Uterus (tissue), 4 donors: ENCODE measurements around the gene PGR. TPM values are rescaled to one million over a fixed set of nuclear protein-coding genes. Genes with fewer than 3 reads are reported as not detected.
A peak's percentile ranks its signal among the peaks of the same experiment; 100 is the strongest.

Experiments
- DNase-seq, 2 donors: peaks; one replicate each; pipeline ENCODE4 v3.0.0-alpha.2; 2019 to 2020
- H3K27ac ChIP-seq, 2 donors: fragments of 200-600 bp; sonication (generic); 1 replicate in 1 of 2; 2 replicates in 1 of 2; pipeline ENCODE4 v1.5.1; 2016 to 2018
- H3K27me3 ChIP-seq, 2 donors: fragments of 200-600 bp; sonication (generic); one replicate each; pipeline ENCODE4 v1.5.1; 2018 to 2019; ENCODE audit warnings: control low read depth in 1 of 2
- H3K36me3 ChIP-seq, 2 donors: fragments of 200-600 bp; sonication (generic); one replicate each; pipeline ENCODE4 v1.5.1; 2019; ENCODE audit warnings: control low read depth in 1 of 2
- H3K4me1 ChIP-seq, 2 donors: fragments of 200-600 bp; sonication (generic); one replicate each; pipeline ENCODE4 v1.5.1; 2018 to 2019; ENCODE audit warnings: control low read depth in 1 of 2
- H3K4me3 ChIP-seq, 2 donors: fragments of 200-600 bp; sonication (generic); 1 replicate in 1 of 2; 2 replicates in 1 of 2; pipeline ENCODE4 v1.5.1; 2018 to 2019; ENCODE audit warnings: mild to moderate bottlenecking in 1 of 2
- H3K9me3 ChIP-seq, 2 donors: fragments of 200-600 bp; sonication (generic); one replicate each; pipeline ENCODE4 v1.5.1; 2019; ENCODE audit warnings: control low read depth in 1 of 2
- POLR2A ChIP-seq, 2 donors: fragments of 450-650 bp; IDR thresholded peaks; one replicate each; pipeline ENCODE4 v1.6.1; 2016; ENCODE audit warnings: antibody characterized with exemption in 2 of 2, mild to moderate bottlenecking in 1 of 2, moderate library complexity in 1 of 2
- intact Hi-C: fragments of 100-400 bp; cut with DNase I; formaldehyde crosslinking; loops from one replicate; pipeline ENCODE4 v1.15.1; 2023; ENCODE audit warnings: low total_unique reads
- total RNA-seq, 4 donors: library from RNA; depleted of rRNA in 3 of 4; stranded (reverse); fragments of >200 nt in 3 of 4; gene quantifications; one replicate each; pipeline versions ENCODE4 v1.1.0 to v1.2.4, GENCODE V29; 2014 to 2023
- TF ChIP-seq, protein P1 (sequence below), 4 experiments: fragments of 200-600 bp in 2 of 4; fragments of 450-650 bp in 2 of 4; sonication (generic) in 2 of 4; IDR thresholded peaks; one replicate each; pipeline ENCODE4 v1.5.1; 2016 to 2019; ENCODE audit warnings: antibody characterized with exemption in 4 of 4, mild to moderate bottlenecking in 2 of 4, moderate library complexity in 1 of 4
- donor health status: DM: yes; HTN: yes; CAD: no.

PGR gene
- total RNA-seq, 4 donors from 2014 or later: 35.2 to 145 (median 108) TPM

DNA sequence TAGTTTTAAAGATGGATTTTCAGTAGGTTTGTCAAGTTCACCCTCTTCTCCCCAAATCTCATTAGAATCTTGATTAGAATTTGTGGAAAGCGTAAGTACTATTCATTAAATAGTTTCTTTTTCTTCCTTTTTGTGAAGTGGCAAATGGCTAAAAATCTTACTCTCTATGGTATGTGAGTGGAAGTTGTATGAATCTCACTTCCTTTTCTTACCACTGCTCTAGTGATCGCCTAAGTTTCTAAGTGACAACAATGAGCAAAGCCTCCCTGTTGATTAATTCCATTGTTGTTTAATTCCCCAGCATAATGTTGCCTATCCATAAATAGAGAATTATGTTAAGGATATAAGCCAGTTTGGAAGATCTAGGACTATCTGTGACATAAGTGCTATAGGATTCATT, 82.7 kb downstream of the PGR start:
- intact Hi-C loops: no loop called here
- TF ChIP-seq, protein P1, sequence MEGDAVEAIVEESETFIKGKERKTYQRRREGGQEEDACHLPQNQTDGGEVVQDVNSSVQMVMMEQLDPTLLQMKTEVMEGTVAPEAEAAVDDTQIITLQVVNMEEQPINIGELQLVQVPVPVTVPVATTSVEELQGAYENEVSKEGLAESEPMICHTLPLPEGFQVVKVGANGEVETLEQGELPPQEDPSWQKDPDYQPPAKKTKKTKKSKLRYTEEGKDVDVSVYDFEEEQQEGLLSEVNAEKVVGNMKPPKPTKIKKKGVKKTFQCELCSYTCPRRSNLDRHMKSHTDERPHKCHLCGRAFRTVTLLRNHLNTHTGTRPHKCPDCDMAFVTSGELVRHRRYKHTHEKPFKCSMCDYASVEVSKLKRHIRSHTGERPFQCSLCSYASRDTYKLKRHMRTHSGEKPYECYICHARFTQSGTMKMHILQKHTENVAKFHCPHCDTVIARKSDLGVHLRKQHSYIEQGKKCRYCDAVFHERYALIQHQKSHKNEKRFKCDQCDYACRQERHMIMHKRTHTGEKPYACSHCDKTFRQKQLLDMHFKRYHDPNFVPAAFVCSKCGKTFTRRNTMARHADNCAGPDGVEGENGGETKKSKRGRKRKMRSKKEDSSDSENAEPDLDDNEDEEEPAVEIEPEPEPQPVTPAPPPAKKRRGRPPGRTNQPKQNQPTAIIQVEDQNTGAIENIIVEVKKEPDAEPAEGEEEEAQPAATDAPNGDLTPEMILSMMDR (IDR thresholded peaks at IDR 0.05): no peak
- TF ChIP-seq POLR2A (IDR thresholded peaks at IDR 0.05): no peak

DNA sequence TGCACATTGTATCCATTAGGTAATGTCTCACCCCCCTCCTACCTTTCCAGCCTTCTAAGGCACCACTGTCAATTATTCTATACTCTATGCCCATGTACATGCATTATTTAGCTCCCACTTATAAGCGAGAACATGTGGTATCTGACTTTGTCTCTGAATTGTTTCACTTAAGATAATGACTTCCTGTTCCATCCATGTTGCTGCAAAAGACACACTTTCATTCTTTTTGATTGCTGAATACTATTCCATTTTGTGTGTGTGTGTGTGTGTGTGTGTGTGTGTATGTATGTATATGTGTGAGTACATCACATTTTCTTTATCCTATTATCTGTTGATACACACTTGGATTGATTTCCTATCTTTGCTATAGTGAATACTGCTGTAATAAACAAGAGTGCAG, 84.2 kb downstream of the PGR start:
- no peak for DNase-seq
- intact Hi-C loops: no loop called here
- TF ChIP-seq, protein P1 (IDR thresholded peaks at IDR 0.05): no peak
- no peak for TF ChIP-seq POLR2A (IDR thresholded peaks at IDR 0.05)
- peaks cover 0 to 7% of the 10 kb centered on the region in 2 donors for H3K4me1 ChIP-seq
- H3K4me3 ChIP-seq: no peak overlapping the region
- H3K27ac ChIP-seq: peak overlapping the region in 1 of 2 donors; percentile 66
- H3K27me3 ChIP-seq: no peaks in the 10 kb centered on the region
- H3K36me3 ChIP-seq: no peaks in the 10 kb centered on the region
- H3K9me3 ChIP-seq: no peaks in the 10 kb centered on the region

More for the DNA sequence above, 82.7 kb downstream of the PGR start:
- peaks cover 0 to 3% of the 10 kb centered on the region in 2 donors for H3K4me1 ChIP-seq
- no peak overlapping the region for H3K27ac ChIP-seq
- no peak for DNase-seq
- no peak overlapping the region for H3K4me3 ChIP-seq
- H3K36me3 ChIP-seq: no peaks in the 10 kb centered on the region
- H3K9me3 ChIP-seq: no peaks in the 10 kb centered on the region
- H3K27me3 ChIP-seq: no peaks in the 10 kb centered on the region

DNA sequence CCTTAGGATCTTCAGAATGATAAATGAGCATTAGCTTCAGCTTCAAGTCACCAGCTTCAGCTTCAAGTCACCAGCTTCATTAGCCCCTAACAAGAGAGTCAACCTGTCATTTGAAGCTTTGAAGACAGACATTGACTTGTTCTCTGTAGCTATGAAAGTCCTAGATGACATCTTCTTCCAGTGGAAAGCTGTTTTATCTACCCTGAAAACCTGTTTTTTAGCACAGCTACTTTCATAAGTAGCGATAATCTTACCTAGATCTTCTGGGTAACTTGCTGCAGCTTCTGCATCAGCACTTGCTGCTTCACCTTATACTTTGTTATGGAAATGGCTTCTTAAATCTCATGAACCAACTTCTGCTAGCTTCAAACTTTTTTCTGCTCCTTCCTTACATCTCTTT, 85.7 kb downstream of the PGR start:
- no peaks in the 10 kb centered on the region for H3K27me3 ChIP-seq
- peak overlapping the region in 1 of 2 donors; percentile 66 for H3K27ac ChIP-seq
- no peak for DNase-seq
- TF ChIP-seq, protein P1 (IDR thresholded peaks at IDR 0.05): no peak
- no peak for TF ChIP-seq POLR2A (IDR thresholded peaks at IDR 0.05)
- H3K9me3 ChIP-seq: no peaks in the 10 kb centered on the region
- no peaks in the 10 kb centered on the region for H3K36me3 ChIP-seq
- intact Hi-C loops: no loop called here
- peaks cover 0 to 4% of the 10 kb centered on the region in 2 donors for H3K4me1 ChIP-seq
- H3K4me3 ChIP-seq: no peak overlapping the region

DNA sequence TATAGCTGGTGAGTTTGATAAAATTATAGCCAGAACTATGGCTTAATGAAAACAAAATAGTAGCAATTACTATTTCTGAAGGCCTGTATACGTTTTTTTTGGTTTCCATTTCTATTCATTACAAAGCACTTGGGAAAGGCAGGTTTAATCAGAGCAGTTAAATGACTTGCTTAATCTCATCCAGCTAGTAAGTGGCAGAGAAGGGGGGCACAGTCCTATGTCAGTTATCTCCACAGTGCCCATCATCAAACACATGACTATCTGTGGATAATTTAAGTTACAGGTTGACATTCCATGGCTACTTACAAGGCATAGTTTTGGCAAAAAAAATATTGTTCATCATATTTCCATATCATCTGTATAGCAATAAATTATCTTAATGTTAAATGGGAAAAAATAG, 93.7 kb downstream of the PGR start:
- no peaks in the 10 kb centered on the region for H3K27me3 ChIP-seq
- H3K36me3 ChIP-seq: peaks cover 0 to 3% of the 10 kb centered on the region in 2 donors
- H3K9me3 ChIP-seq: no peaks in the 10 kb centered on the region
- peak overlapping the region; percentile 66 to 69 for H3K27ac ChIP-seq
- H3K4me1 ChIP-seq: peaks cover 0 to 6% of the 10 kb centered on the region in 2 donors
- intact Hi-C loops: no loop called here
- TF ChIP-seq, protein P1 (IDR thresholded peaks at IDR 0.05): no peak
- TF ChIP-seq POLR2A (IDR thresholded peaks at IDR 0.05): no peak
- no peak for DNase-seq
- H3K4me3 ChIP-seq: no peak overlapping the region

DNA sequence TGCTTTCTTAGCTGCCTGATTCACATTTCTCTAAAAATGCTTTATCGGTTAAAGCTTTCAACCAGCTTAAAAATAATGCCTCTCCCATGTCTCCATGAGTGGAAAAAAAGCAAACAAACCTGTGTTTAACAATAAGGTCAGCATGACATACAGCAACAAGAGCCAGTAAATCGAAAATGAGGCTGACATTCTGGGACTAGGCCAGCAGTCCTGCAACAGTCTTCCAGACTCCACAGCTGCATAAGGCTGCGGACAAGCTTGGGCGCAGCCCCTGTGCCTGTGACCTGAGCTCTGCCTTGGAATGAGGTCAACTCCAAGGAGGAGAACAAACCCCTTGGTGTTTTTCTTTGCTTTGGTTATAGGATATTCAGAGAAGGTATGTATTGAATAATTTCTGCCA, 95.5 kb downstream of the PGR start:
- Histone ChIP-seq H3K4me3 (no peak overlapping the region), H3K4me1 (peaks cover 0 to 6% of the 10 kb centered on the region in 2 donors), H3K9me3 (no peaks in the 10 kb centered on the region), H3K27ac (peak overlapping the region; percentile 66 to 69), H3K36me3 (peaks cover 0 to 3% of the 10 kb centered on the region in 2 donors), H3K27me3 (no peaks in the 10 kb centered on the region)
- intact Hi-C loops: no loop called here
- no peak for TF ChIP-seq POLR2A (IDR thresholded peaks at IDR 0.05)
- TF ChIP-seq, protein P1 (IDR thresholded peaks at IDR 0.05): no peak
- peak; percentile 85 to 92 for DNase-seq
